OCI-LY7 (cell line): Measurements from ENCODE around the gene ABCB11.

ENCODE experiments used
- CTCF ChIP-seq: fragments of 200-600 bp; sonication (generic); conservative IDR thresholded peaks from 2 replicates; pipeline ENCODE4 v1.5.1; 2014; ENCODE audit warnings: mild to moderate bottlenecking, antibody characterized with exemption, low read length, moderate library complexity, mixed read lengths
- EZH2phosphoT487 ChIP-seq: fragments of 200-600 bp; sonication (generic); IDR thresholded peaks from 2 replicates; pipeline ENCODE4 v1.6.1; 2018; ENCODE audit warnings: low read depth, borderline replicate concordance, mild to moderate bottlenecking, mixed run types, antibody characterized with exemption, low read length, moderate library complexity, mixed read lengths

GRCh38 chr2:169010633-169011460 lies 20.3 kb downstream of the ABCB11 start:
- no peak for TF ChIP-seq CTCF
- TF ChIP-seq EZH2phosphoT487, result no peak
